Transverse colon (tissue), 4 donors: ENCODE results near the gene ATP1A2. TPM values are rescaled to one million over a fixed set of nuclear protein-coding genes. Genes with fewer than 3 reads are reported as not detected.

Source experiments
- DNase-seq: peaks from one replicate; pipeline ENCODE4 v3.0.0-alpha.2; 2019
- H3K27ac ChIP-seq, 4 donors: fragments of 200-600 bp; sonication (generic); 2 replicates each; pipeline ENCODE4 v1.5.1; 2016 to 2018; ENCODE audit warnings: inconsistent platforms in 4 of 4
- H3K27me3 ChIP-seq: fragments of 200-600 bp; sonication (generic); 2 replicates; pipeline ENCODE4 v1.5.1; 2017; ENCODE audit warnings: inconsistent platforms
- H3K36me3 ChIP-seq, 4 donors: fragments of 200-600 bp; sonication (generic); 2 replicates each; pipeline ENCODE4 v1.5.1; 2017 to 2019; ENCODE audit warnings: inconsistent platforms in 4 of 4
- H3K4me1 ChIP-seq, 4 donors: fragments of 200-600 bp; sonication (generic); 2 replicates each; pipeline ENCODE4 v1.5.1; 2017 to 2020; ENCODE audit warnings: inconsistent platforms in 4 of 4
- H3K4me3 ChIP-seq, 4 donors: fragments of 200-600 bp; sonication (generic); 1 replicate in 1 of 4; 2 replicates in 3 of 4; pipeline versions ENCODE4 v1.5.1 to v1.6.1; 2017 to 2019; ENCODE audit warnings: inconsistent platforms in 4 of 4
- H3K9me3 ChIP-seq, 2 donors: fragments of 200-600 bp; sonication (generic); 2 replicates each; pipeline ENCODE4 v1.5.1; 2017 to 2019; ENCODE audit warnings: inconsistent platforms in 2 of 2
- CTCF ChIP-seq, 5 experiments: fragments of 200-600 bp in 3 of 5; fragments of 450-650 bp in 2 of 5; sonication (generic) in 3 of 5; IDR thresholded peaks; 1 replicate in 2 of 5; 2 replicates in 3 of 5; pipeline ENCODE4 v1.5.1; 2016 to 2017; ENCODE audit warnings: antibody characterized with exemption in 5 of 5, inconsistent platforms in 3 of 5, mild to moderate bottlenecking in 2 of 5, moderate library complexity in 1 of 5
- EP300 ChIP-seq: sonication (generic); formaldehyde crosslinking; IDR thresholded peaks from one replicate; pipeline ENCODE4 v1.6.1; 2017; ENCODE audit warnings: antibody characterized with exemption, low read depth
- POLR2A ChIP-seq: fragments of 450-650 bp; IDR thresholded peaks from one replicate; pipeline ENCODE4 v1.6.1; 2016; ENCODE audit warnings: antibody characterized with exemption, mild to moderate bottlenecking, moderate library complexity
- POLR2AphosphoS5 ChIP-seq, 3 donors: sonication (generic); formaldehyde crosslinking; IDR thresholded peaks; one replicate each; pipeline ENCODE4 v1.6.1; 2016; ENCODE audit warnings: antibody characterized with exemption in 3 of 3
- WGBS, 2 donors: methylation state at CpG; one replicate each; pipeline ENCODE4 v1.1.5; 2018; ENCODE audit warnings: low coverage in 1 of 2; 5-methylcytosine and 5-hydroxymethylcytosine counted together
- in situ Hi-C, 4 donors: fragments of 200-750 bp; cut with MboI; loops; one replicate each; pipeline versions ENCODE4 v1.15.0 to v1.15.1; 2017; ENCODE audit warnings: low sequenced_read_pairs in 3 of 4, low pct_ligation_motif_present in 1 of 4, low pct_unique_long_range_greater_than_20kb in 1 of 4
- intact Hi-C: fragments of 100-400 bp; cut with DNase I; formaldehyde crosslinking; loops from one replicate; pipeline ENCODE4 v1.15.1; 2023; ENCODE audit warnings: low total_unique reads
- total RNA-seq, 4 donors: library from RNA; depleted of rRNA; stranded (reverse); fragments of >200 nt; gene quantifications; one replicate each; pipeline ENCODE4 v1.1.0, GENCODE V29; 2016

Gene ATP1A2
- total RNA-seq, 4 donors from 2014 or later = 11.4 to 40.8 (median 23.1) TPM

GRCh38 chr1:160113407-160113806, 2.2 kb upstream of the ATP1A2 start:
- Histone ChIP-seq H3K27ac (no peak overlapping the region), H3K27me3 (peaks cover 4% of the 10 kb centered on the region), H3K4me1 (peaks cover 0 to 6% (median 1%) of the 10 kb centered on the region in 4 donors), H3K4me3 (no peak overlapping the region), H3K9me3 (no peaks in the 10 kb centered on the region), H3K36me3 (no peaks in the 10 kb centered on the region)
- intact Hi-C loops (no loop called here), in situ Hi-C loops (no loop called here)
- no peak for DNase-seq
- 90% methylated on average over 8 of the region's 8 CpGs; no CpG with 5 or more reads in 1 of the 2 donors for WGBS, 2 donors
- TF ChIP-seq EP300 = no peak
- no peak for TF ChIP-seq POLR2AphosphoS5 (IDR thresholded peaks at IDR 0.05)
- no peak for TF ChIP-seq POLR2A
- no peak for TF ChIP-seq CTCF (IDR thresholded peaks at IDR 0.05)

- Histone ChIP-seq H3K27me3 (peaks cover 4% of the 10 kb centered on the region), H3K4me1 (peaks cover 0 to 9% (median 1%) of the 10 kb centered on the region in 4 donors), H3K4me3 (no peak overlapping the region), H3K36me3 (no peaks in the 10 kb centered on the region), H3K27ac (peak overlapping the region in 1 of 4 donors; percentile 8), H3K9me3 (no peaks in the 10 kb centered on the region)
- no peak for DNase-seq
- 79 to 83% methylated on average over 2 to 4 of the region's 4 CpGs for WGBS, 2 donors
- intact Hi-C loops (no loop called here), in situ Hi-C loops (no loop called here)
- TF ChIP-seq POLR2AphosphoS5 (IDR thresholded peaks at IDR 0.05) (no peak), POLR2A (no peak), CTCF (IDR thresholded peaks at IDR 0.05) (no peak)
Observed at GRCh38 chr1:160114085-160114484, 1.5 kb upstream of the ATP1A2 start.

GRCh38 chr1:160116283-160117147, 956 bp downstream of the ATP1A2 start:
- Histone ChIP-seq H3K4me3 (peak overlapping the region in 3 of 4 donors; percentile 20 to 32 (median 24)), H3K9me3 (no peaks in the 10 kb centered on the region), H3K36me3 (no peaks in the 10 kb centered on the region), H3K27me3 (no peaks in the 10 kb centered on the region), H3K4me1 (peaks cover 0 to 7% (median 1%) of the 10 kb centered on the region in 4 donors), H3K27ac (peak overlapping the region; percentile 57 to 86 (median 73))
- intact Hi-C loops (no loop called here), in situ Hi-C loops (no loop called here)
- TF ChIP-seq EP300 = no peak
- no peak for TF ChIP-seq POLR2AphosphoS5 (IDR thresholded peaks at IDR 0.05)
- no peak for TF ChIP-seq CTCF (IDR thresholded peaks at IDR 0.05)
- no peak for TF ChIP-seq POLR2A
- no peak for DNase-seq
- 0 to 58% methylated on average over 1 to 12 of the region's 12 CpGs for WGBS, 2 donors

GRCh38 chr1:160117300-160117699, 1.7 kb downstream of the ATP1A2 start:
- Histone ChIP-seq H3K4me3 (peak overlapping the region in 2 of 4 donors; percentile 8 to 32), H3K4me1 (peaks cover 0 to 7% (median 1%) of the 10 kb centered on the region in 4 donors), H3K27ac (peak overlapping the region; percentile 13 to 86 (median 73)), H3K36me3 (no peaks in the 10 kb centered on the region), H3K9me3 (no peaks in the 10 kb centered on the region), H3K27me3 (no peaks in the 10 kb centered on the region)
- WGBS, 2 donors = 5% methylated on average over 1 of the region's 1 CpG; no CpG with 5 or more reads in 1 of the 2 donors
- no peak for DNase-seq
- intact Hi-C loops (no loop called here), in situ Hi-C loops (no loop called here)
- TF ChIP-seq EP300 (no peak), POLR2AphosphoS5 (IDR thresholded peaks at IDR 0.05) (no peak), POLR2A (no peak), CTCF (IDR thresholded peaks at IDR 0.05) (no peak)
